ENCODE data around the gene PDE4D.

DNA sequence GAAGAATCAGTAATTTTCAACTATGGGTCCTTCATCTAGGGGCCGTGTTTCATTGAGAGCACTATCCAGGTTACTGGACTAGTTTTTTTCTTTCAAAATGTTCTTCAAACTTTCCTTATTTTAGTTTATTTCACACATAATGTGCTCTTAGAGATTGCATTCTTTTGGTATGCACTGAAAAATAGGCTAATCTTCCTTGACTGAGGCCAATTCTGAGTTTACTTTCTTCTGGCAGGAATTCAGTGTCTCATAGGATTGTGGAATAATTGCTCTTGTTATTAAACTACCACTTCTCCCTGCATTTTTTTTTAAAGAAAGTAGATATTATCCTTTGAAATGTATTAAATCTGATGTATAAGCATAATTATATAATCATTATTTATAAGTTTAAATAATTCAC lies 686.1 kb downstream of the PDE4D start:
- TF ChIP-seq, protein P1, sequence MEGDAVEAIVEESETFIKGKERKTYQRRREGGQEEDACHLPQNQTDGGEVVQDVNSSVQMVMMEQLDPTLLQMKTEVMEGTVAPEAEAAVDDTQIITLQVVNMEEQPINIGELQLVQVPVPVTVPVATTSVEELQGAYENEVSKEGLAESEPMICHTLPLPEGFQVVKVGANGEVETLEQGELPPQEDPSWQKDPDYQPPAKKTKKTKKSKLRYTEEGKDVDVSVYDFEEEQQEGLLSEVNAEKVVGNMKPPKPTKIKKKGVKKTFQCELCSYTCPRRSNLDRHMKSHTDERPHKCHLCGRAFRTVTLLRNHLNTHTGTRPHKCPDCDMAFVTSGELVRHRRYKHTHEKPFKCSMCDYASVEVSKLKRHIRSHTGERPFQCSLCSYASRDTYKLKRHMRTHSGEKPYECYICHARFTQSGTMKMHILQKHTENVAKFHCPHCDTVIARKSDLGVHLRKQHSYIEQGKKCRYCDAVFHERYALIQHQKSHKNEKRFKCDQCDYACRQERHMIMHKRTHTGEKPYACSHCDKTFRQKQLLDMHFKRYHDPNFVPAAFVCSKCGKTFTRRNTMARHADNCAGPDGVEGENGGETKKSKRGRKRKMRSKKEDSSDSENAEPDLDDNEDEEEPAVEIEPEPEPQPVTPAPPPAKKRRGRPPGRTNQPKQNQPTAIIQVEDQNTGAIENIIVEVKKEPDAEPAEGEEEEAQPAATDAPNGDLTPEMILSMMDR (IDR thresholded peaks at IDR 0.05), result no peak
- TF ChIP-seq ZFX (IDR thresholded peaks at IDR 0.05; ENCODE audit: borderline replicate concordance), result no peak

All from 22Rv1 (cell line).